GM12872 (cell line): ENCODE results near the gene FAM120C.

Experiments
- TF ChIP-seq, protein P1 (sequence below): IDR thresholded peaks from 3 replicates; pipeline ENCODE4 v1.5.1; 2011; ENCODE audit warnings: low read depth, mild to moderate bottlenecking, low read length, moderate library complexity; ENCODE audit not compliant: insufficient read depth

FAM120C gene

DNA sequence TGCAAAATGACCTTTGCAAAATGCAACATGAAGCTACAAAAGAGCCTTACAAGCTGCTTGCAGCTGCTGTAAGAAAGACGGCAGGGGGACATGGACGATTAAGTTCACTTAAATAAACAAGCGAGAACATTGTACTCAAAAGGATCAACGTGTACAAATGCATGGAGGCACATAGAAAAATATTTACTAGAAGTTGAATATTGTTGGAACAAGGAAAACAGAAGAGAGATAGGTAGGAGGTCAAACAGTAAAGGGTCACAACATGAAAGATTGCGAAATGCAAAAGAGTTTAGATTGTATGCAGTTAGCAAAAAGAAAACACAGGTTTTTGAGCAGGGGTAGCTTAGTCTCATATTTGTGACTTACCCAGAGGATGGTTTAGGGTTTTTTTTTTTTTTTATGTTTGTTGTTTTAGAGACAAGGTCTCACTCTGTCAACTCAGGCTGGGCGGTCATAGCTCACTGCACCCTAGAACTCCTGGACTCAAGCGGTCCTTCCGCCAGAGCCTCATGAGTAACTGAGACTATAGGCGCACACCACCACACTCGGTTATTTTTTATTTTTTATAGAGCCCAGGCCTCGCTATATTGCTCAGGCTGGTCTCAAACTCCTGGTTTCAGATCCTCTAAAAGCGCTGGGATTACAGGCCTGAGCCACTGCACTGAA is 137.4 kb downstream of the FAM120C start:
- TF ChIP-seq, protein P1, sequence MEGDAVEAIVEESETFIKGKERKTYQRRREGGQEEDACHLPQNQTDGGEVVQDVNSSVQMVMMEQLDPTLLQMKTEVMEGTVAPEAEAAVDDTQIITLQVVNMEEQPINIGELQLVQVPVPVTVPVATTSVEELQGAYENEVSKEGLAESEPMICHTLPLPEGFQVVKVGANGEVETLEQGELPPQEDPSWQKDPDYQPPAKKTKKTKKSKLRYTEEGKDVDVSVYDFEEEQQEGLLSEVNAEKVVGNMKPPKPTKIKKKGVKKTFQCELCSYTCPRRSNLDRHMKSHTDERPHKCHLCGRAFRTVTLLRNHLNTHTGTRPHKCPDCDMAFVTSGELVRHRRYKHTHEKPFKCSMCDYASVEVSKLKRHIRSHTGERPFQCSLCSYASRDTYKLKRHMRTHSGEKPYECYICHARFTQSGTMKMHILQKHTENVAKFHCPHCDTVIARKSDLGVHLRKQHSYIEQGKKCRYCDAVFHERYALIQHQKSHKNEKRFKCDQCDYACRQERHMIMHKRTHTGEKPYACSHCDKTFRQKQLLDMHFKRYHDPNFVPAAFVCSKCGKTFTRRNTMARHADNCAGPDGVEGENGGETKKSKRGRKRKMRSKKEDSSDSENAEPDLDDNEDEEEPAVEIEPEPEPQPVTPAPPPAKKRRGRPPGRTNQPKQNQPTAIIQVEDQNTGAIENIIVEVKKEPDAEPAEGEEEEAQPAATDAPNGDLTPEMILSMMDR: no peak

DNA sequence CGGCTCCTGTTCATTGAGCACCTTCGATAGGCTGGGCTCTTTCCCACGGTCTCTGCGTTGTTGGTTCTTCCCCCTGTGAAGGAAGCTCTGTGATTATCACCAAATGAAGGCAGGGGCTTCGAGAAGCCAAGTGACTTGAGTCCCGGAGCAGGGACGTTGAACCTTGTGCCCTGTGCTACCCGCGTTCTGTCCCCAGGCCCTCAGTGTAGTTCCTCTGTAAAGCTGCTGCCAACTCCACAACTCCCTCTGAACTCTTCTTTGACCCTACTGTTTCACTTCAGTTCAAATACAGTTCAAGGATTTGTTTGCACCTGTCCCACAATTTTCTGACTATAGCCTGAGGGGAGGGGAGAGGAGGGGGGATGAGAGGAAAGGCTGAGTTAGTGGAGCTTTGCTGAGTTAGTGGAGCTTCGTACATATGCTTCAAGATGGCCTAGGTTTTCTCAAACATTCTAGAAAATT is 138.1 kb downstream of the FAM120C start:
- TF ChIP-seq, protein P1: no peak

DNA sequence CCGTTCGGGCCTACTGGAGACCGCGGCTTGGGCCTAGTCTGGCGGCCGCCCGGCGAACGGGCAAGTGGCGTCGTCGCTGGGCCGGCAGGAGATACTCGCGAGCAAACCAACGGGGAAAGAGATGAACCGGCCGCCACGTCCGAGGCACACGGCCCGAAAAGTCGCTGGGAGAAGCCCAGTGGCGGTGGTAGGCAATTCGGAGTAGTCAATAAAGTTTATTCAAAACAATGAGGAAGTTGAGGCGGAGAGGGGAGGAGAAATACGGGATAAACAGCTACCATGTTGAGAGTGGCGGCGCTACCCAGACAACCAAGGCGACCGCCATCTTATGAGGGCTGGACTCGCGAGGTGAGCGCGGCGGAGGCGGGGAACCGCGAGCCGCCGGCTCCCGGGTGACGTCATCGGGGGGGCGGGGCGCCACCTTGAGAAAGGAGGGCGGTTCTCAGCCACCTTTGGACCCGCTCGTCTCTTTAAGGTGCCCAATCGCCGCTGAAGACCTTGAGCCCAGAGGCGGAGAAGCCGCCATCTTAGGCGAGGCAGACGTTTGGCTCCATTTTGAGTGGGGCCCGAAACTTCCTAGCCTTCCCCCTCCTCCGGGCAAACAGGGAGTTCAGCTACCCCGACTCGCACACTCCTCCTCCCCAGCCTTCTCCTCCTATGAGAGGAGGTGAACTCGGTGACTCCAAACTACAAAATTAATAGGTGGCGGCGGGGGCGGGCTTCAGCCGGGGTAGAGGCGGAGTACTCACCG is 138.8 kb downstream of the FAM120C start, which contains the start of gene PHF8:
PHF8 (minus strand) TSS at position 348 of the 751 bp plus-strand sequence. CDS start 1,745 bp downstream, outside the sequence.
- TF ChIP-seq, protein P1: no peak

DNA sequence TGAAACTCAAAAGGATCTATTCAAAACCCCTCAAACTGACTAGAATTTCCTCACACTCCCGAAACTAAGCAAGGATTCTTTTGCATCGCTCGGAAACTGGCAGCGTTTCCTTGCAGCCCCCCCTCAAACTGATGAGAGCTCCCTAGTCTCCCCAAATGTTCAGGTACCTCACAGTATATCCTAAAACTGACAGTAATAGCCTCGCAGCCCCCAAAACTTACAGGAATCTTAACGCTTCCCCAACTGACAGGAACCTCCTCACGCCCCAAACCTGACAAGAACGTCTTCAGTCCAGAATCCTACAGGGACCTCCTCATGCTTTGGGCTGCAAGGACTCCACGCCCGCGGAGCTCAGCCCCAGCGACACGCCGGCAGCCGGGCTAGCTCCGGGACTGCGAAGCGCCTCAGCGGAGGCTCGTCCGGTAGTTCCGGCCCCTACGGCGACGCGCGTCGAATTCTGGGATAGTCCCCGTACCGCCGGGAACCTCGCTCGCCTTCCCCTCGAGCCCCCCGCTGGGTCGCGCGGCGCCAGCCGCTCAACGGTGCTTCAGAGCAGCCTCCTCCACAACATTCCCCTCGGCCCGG is 139.4 kb downstream of the FAM120C start:
- TF ChIP-seq, protein P1: no peak

DNA sequence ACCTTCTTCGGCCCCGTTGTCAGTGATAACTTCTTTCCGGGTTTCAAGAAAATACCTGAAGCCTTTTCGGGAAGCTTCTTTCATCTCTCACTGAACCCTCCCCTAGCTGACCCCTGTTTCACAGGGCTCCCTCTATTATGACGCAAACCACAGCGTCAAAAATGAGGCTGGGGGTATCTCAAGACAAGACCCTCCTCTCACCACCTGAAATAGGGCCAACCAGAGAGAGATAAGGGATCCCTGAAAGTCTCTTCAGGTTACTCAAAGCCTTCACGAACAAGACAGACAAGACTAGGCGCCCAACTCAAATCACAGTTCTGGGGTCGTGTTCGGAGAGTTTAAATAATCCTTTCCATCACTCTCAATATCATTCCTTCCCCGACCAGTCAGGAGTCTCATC is 140.0 kb downstream of the FAM120C start:
- TF ChIP-seq, protein P1: no peak

DNA sequence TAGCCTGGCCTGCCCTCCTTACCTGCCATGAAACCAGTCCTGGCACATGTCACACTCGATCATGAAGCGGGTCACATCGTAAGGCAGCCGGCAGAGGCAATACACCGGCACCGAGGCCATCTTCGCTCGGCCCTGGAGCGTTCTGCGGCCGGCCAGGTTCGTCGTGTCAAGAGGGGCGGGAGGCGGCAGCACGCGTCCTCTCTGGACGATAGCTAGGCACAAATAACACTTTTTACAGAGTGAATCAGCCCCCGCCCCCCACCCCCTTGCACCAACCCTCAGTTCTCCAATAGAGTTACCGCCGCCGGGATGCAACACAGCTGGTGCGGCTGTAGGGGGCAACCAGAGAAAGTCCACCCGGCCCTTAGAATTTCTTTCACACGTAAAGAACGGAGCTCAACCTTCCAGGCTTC is 140.4 kb downstream of the FAM120C start:
- TF ChIP-seq, protein P1: peak; percentile 29

DNA sequence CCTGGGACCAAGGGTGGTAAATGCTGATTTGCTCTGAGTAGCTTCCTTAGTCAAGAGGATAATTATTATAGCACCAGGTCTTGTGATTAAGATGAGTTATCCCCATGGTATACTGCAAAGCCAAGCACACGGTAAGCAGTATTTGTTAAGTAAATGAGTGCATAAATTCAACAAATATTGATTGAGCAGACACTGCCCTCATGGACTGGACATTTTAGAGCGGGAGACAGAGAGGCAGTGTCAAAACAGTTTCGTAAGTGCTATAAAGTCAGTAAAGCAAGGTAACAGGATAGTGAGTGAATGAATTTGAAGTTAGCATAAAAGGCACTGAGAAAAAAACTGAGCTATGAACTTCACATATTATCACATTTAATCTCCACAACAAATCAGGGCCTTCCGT is 152.7 kb downstream of the FAM120C start:
- TF ChIP-seq, protein P1: no peak
